HL-60 (cell line): ENCODE results near the gene KIF25.

Experiments used
- CTCF ChIP-seq: IDR thresholded peaks from one replicate; pipeline ENCODE4 v1.5.1; 2011; ENCODE audit warnings: low read length, control low read depth, inconsistent platforms; ENCODE audit not compliant: insufficient read depth
- REST ChIP-seq: IDR thresholded peaks from 2 replicates; pipeline ENCODE4 v1.6.1; 2012; ENCODE audit warnings: low read depth; ENCODE audit not compliant: insufficient replicate concordance

- TF ChIP-seq CTCF = no peak
- TF ChIP-seq REST = no peak
Measured at GRCh38 chr6:168015009-168015408, 17.5 kb downstream of the KIF25 start.
